Chondrocyte (in vitro differentiated cells): ENCODE results near the gene LRIG2. TPM values are rescaled to one million over a fixed set of nuclear protein-coding genes. Genes with fewer than 3 reads are reported as not detected.

ENCODE experiments used
- DNase-seq: peaks from one replicate; pipeline ENCODE4 v3.0.0; 2021; ENCODE audit warnings: mixed read lengths, low spot score
- H3K27ac Mint-ChIP-seq: one replicate; pipeline ENCODE4 v1.8.0; 2021; ENCODE audit warnings: mild to moderate bottlenecking, moderate library complexity, mixed read lengths; ENCODE audit not compliant: unreplicated experiment
- H3K27me3 Mint-ChIP-seq: 2 replicates; pipeline ENCODE4 v1.8.0; 2021; ENCODE audit warnings: low read depth, mixed read lengths
- H3K36me3 Mint-ChIP-seq: 2 replicates; pipeline ENCODE4 v1.8.0; 2021; ENCODE audit warnings: low read depth, mixed read lengths
- H3K4me1 Mint-ChIP-seq: 2 replicates; pipeline ENCODE4 v1.8.0; 2021; ENCODE audit warnings: low read depth, mild to moderate bottlenecking, mixed read lengths
- H3K4me3 Mint-ChIP-seq: one replicate; pipeline ENCODE4 v1.8.0; 2021; ENCODE audit warnings: mild to moderate bottlenecking, moderate library complexity, mixed read lengths; ENCODE audit not compliant: unreplicated experiment
- H3K9me3 Mint-ChIP-seq: 2 replicates; pipeline ENCODE4 v1.8.0; 2021; ENCODE audit warnings: low read depth, mixed read lengths
- total RNA-seq: library from RNA; stranded (reverse); gene quantifications from 3 replicates; pipeline ENCODE4 v1.2.1, GENCODE V29; 2021
- TF ChIP-seq, protein P1 (sequence below): fragments of 200-600 bp; sonication (generic); IDR thresholded peaks from 2 replicates; pipeline ENCODE4 v1.5.0; 2021; ENCODE audit warnings: antibody characterized with exemption, mild to moderate bottlenecking, moderate library complexity

LRIG2 gene
- total RNA-seq, 1 donor from 2014 or later, result 10.7 TPM

DNA sequence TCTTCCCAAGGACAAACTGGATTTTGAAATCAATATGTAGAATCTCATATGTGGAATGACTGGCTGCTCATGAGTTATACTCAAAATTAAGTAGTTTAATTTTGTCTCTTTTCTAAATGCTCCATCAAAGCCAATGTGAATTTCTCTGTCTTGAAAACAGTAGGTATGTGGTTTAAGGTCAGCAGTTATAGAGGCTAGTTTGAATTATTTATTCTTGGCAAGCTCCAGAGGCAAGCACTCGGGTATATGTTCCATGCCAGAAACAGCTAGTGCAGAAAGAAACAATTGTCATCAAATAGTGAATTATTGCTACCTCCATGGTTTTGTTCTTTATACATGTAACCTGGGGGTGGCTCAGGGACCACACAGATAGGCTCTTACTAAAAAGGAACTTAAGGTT is 63.5 kb downstream of the LRIG2 start:
- H3K27me3 Mint-ChIP-seq, result no peaks in the 10 kb centered on the region
- no peak for DNase-seq
- H3K36me3 Mint-ChIP-seq, result peaks cover 13% of the 10 kb centered on the region
- no peak overlapping the region for H3K4me3 Mint-ChIP-seq
- H3K9me3 Mint-ChIP-seq, result no peaks in the 10 kb centered on the region
- no peak overlapping the region for H3K27ac Mint-ChIP-seq
- peaks cover 23% of the 10 kb centered on the region for H3K4me1 Mint-ChIP-seq
- TF ChIP-seq, protein P1, sequence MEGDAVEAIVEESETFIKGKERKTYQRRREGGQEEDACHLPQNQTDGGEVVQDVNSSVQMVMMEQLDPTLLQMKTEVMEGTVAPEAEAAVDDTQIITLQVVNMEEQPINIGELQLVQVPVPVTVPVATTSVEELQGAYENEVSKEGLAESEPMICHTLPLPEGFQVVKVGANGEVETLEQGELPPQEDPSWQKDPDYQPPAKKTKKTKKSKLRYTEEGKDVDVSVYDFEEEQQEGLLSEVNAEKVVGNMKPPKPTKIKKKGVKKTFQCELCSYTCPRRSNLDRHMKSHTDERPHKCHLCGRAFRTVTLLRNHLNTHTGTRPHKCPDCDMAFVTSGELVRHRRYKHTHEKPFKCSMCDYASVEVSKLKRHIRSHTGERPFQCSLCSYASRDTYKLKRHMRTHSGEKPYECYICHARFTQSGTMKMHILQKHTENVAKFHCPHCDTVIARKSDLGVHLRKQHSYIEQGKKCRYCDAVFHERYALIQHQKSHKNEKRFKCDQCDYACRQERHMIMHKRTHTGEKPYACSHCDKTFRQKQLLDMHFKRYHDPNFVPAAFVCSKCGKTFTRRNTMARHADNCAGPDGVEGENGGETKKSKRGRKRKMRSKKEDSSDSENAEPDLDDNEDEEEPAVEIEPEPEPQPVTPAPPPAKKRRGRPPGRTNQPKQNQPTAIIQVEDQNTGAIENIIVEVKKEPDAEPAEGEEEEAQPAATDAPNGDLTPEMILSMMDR, result no peak

DNA sequence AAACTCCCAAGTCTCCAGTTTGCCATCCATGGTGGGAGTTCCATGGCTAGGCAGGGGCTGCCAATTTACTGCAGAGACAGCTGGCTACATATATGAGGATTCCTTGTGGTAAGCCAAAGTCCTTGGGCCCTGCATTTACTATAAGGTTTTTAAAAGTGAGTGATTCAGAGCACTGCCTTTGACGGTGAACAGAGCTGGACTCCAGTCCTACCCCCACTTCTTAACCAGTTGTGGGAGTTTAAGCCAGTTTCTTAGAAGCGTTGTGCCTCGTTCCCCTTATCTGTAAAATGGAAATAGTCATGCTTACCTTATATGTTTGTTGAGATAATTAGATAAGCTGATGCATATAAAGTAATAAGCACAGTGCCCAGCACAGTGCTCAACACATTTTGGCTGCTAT is 64.6 kb downstream of the LRIG2 start:
- Mint-ChIP-seq H3K4me3 (no peak overlapping the region), H3K9me3 (no peaks in the 10 kb centered on the region), H3K27ac (no peak overlapping the region), H3K36me3 (peaks cover 10% of the 10 kb centered on the region), H3K27me3 (no peaks in the 10 kb centered on the region), H3K4me1 (peaks cover 33% of the 10 kb centered on the region)
- TF ChIP-seq, protein P1, result no peak
- DNase-seq, result no peak

DNA sequence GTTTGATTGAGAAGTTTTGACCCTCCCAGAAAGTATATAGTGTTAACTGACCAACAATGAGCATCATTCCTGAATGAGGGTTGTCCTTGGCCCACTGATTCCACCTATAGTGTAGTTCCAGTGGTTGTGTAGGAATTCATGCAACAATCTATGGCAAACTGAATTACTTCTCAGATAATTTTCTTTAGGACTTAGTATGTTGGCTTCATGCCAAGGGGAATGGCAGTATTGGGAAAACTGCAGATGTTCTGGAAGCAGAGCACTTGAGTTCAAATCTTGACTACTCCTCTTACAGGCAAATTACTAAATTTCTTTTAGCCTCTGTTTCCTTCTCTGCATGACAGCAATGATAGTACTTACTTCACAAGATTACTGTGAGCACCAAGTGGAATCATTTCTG is 65.8 kb downstream of the LRIG2 start:
- DNase-seq, result no peak
- Mint-ChIP-seq H3K27me3 (no peaks in the 10 kb centered on the region), H3K27ac (no peak overlapping the region), H3K36me3 (peaks cover 8% of the 10 kb centered on the region), H3K4me1 (peaks cover 39% of the 10 kb centered on the region), H3K4me3 (no peak overlapping the region), H3K9me3 (no peaks in the 10 kb centered on the region)
- TF ChIP-seq, protein P1, result no peak

GRCh38 chr1:113140176-113140575 is 67.2 kb downstream of the LRIG2 start:
- Mint-ChIP-seq H3K36me3 (no peaks in the 10 kb centered on the region), H3K27me3 (no peaks in the 10 kb centered on the region)

GRCh38 chr1:113140588-113141446 is 67.8 kb downstream of the LRIG2 start:
- no peaks in the 10 kb centered on the region for H3K36me3 Mint-ChIP-seq
- TF ChIP-seq, protein P1, result peak; percentile 90
- peaks cover 42% of the 10 kb centered on the region for H3K4me1 Mint-ChIP-seq
- H3K27ac Mint-ChIP-seq, result no peak overlapping the region
- no peaks in the 10 kb centered on the region for H3K9me3 Mint-ChIP-seq
- H3K27me3 Mint-ChIP-seq, result no peaks in the 10 kb centered on the region
- no peak overlapping the region for H3K4me3 Mint-ChIP-seq
- no peak for DNase-seq

More at GRCh38 chr1:113140176-113140575, 67.2 kb downstream of the LRIG2 start:
- peaks cover 42% of the 10 kb centered on the region for H3K4me1 Mint-ChIP-seq
- H3K27ac Mint-ChIP-seq, result no peak overlapping the region
- TF ChIP-seq, protein P1, result no peak
- no peak for DNase-seq
- no peaks in the 10 kb centered on the region for H3K9me3 Mint-ChIP-seq
- no peak overlapping the region for H3K4me3 Mint-ChIP-seq
